Stimulated activated CD4-positive, alpha-beta T cell treated with anti-CD3 and anti-CD28 coated beads, Interleukin-12 subunit alpha, Interleukin-12 subunit beta, amount 100 ng/mL, for 24 hours (primary cell): ENCODE results near the gene BLOC1S3.

ENCODE experiments used
- DNase-seq, 2 experiments: peaks; one replicate each; pipeline ENCODE4 v3.0.0-alpha.2; 2020; ENCODE audit warnings: low read depth in 2 of 2

Gene BLOC1S3

GRCh38 chr19:45182758-45183157 is 4.2 kb downstream of the BLOC1S3 start:
- no peak for DNase-seq

- no peak for DNase-seq
Observed at GRCh38 chr19:45184115-45184514, 5.5 kb downstream of the BLOC1S3 start.

- DNase-seq = no peak
Observed at GRCh38 chr19:45186509-45187334, 8.1 kb downstream of the BLOC1S3 start.

- no peak for DNase-seq
Observed at GRCh38 chr19:45187421-45188100, 9.0 kb downstream of the BLOC1S3 start.

GRCh38 chr19:45189971-45190370 is 11.4 kb downstream of the BLOC1S3 start:
- DNase-seq = no peak

GRCh38 chr19:45191375-45191774 is 12.8 kb downstream of the BLOC1S3 start:
- no peak for DNase-seq

- no peak for DNase-seq
Observed at GRCh38 chr19:45195764-45196163, 17.2 kb downstream of the BLOC1S3 start.

- no peak for DNase-seq
Observed at GRCh38 chr19:45200568-45200967, 22.0 kb downstream of the BLOC1S3 start.

GRCh38 chr19:45202637-45203036 is 24.1 kb downstream of the BLOC1S3 start:
- DNase-seq = no peak

- DNase-seq = no peak
Observed at GRCh38 chr19:45205810-45206209, 27.2 kb downstream of the BLOC1S3 start.

GRCh38 chr19:45206328-45206727 is 27.7 kb downstream of the BLOC1S3 start:
- no peak for DNase-seq

- DNase-seq = no peak
Observed at GRCh38 chr19:45211751-45212381, 33.3 kb downstream of the BLOC1S3 start.

- no peak for DNase-seq
Observed at GRCh38 chr19:45213031-45213430, 34.4 kb downstream of the BLOC1S3 start.

- no peak for DNase-seq
Observed at GRCh38 chr19:45215391-45216191, 37.0 kb downstream of the BLOC1S3 start.

- no peak for DNase-seq
Observed at GRCh38 chr19:45216667-45217066, 38.1 kb downstream of the BLOC1S3 start.

GRCh38 chr19:45217193-45217956 is 38.8 kb downstream of the BLOC1S3 start:
- no peak for DNase-seq

GRCh38 chr19:45217957-45218334 is 39.4 kb downstream of the BLOC1S3 start:
- no peak for DNase-seq

- no peak for DNase-seq
Observed at GRCh38 chr19:45218426-45218825, 39.8 kb downstream of the BLOC1S3 start.

- no peak for DNase-seq
Observed at GRCh38 chr19:45218911-45219743, 40.5 kb downstream of the BLOC1S3 start.

- DNase-seq = no peak
Observed at GRCh38 chr19:45222724-45223123, 44.1 kb downstream of the BLOC1S3 start.
